Common myeloid progenitor, CD34-positive (primary cell): ENCODE data around the gene SIAH3.
A peak's percentile ranks its signal among the peaks of the same experiment; 100 is the strongest.

Experiments
- CTCF ChIA-PET: fragments of 350-600 bp; sonication (Branson Sonifier 250); formaldehyde crosslinking; loops from one replicate; lab custom pipeline; 2021; ENCODE audit warnings: antibody characterized with exemption; lab: Charles Lee
- POLR2A ChIA-PET: fragments of 350-600 bp; sonication (Branson Sonifier 250); formaldehyde crosslinking; loops from one replicate; lab custom pipeline; 2021; ENCODE audit warnings: antibody characterized with exemption; lab: Charles Lee
- DNase-seq, 3 donors: peaks; one replicate each; pipeline versions ENCODE4 v3.0.0 to v3.0.0-alpha.2; 2013
- H3K27ac ChIP-seq, 2 experiments: 1 replicate in 1 of 2; 2 replicates in 1 of 2; pipeline ENCODE4 v1.7.0; 2013; ENCODE audit warnings: inconsistent platforms in 2 of 2, low read length in 2 of 2, mild to moderate bottlenecking in 2 of 2, low read depth in 1 of 2, moderate library complexity in 1 of 2; ENCODE audit not compliant: severe bottlenecking in 2 of 2, insufficient read depth in 1 of 2, poor library complexity in 1 of 2
- H3K27me3 ChIP-seq, 5 experiments: replicated peaks in 2 of 5; 1 replicate in 3 of 5; 2 replicates in 2 of 5; pipeline versions ENCODE4 v1.6.1 to v1.7.0; 2013; ENCODE audit warnings: low read length in 4 of 5, mild to moderate bottlenecking in 2 of 5, moderate library complexity in 2 of 5, inconsistent platforms in 1 of 5; ENCODE audit not compliant: insufficient read depth in 5 of 5, control insufficient read depth in 4 of 5
- H3K36me3 ChIP-seq, 4 experiments: 1 replicate in 2 of 4; 2 replicates in 2 of 4; pipeline versions ENCODE4 v1.6.1 to v1.7.0; 2013; ENCODE audit warnings: low read length in 3 of 4, control low read depth in 1 of 4, mild to moderate bottlenecking in 1 of 4; ENCODE audit not compliant: control insufficient read depth in 4 of 4, insufficient read depth in 4 of 4
- H3K4me1 ChIP-seq, 4 experiments: 1 replicate in 3 of 4; 2 replicates in 1 of 4; pipeline versions ENCODE4 v1.6.1 to v1.7.1; 2013; ENCODE audit warnings: low read length in 3 of 4, mild to moderate bottlenecking in 3 of 4, control low read depth in 1 of 4, inconsistent platforms in 1 of 4, moderate library complexity in 1 of 4; ENCODE audit not compliant: control insufficient read depth in 4 of 4, insufficient read depth in 4 of 4; ENCODE audit errors: control extremely low read depth in 1 of 4
- H3K4me3 ChIP-seq, 7 experiments: 1 replicate in 4 of 7; 2 replicates in 3 of 7; pipeline versions ENCODE4 v1.5.1 to v1.7.0; 2013; ENCODE audit warnings: mild to moderate bottlenecking in 7 of 7, low read length in 6 of 7, moderate library complexity in 6 of 7, inconsistent platforms in 2 of 7, low read depth in 2 of 7, control low read depth in 1 of 7; ENCODE audit not compliant: insufficient read depth in 4 of 7, control insufficient read depth in 1 of 7; ENCODE audit errors: extremely low read depth in 1 of 7
- H3K9me3 ChIP-seq, 5 experiments: 1 replicate in 4 of 5; 2 replicates in 1 of 5; pipeline versions ENCODE4 v1.6.1 to v1.7.1; 2013; ENCODE audit warnings: low read length in 4 of 5, mild to moderate bottlenecking in 2 of 5, inconsistent platforms in 1 of 5, low read depth in 1 of 5, moderate library complexity in 1 of 5; ENCODE audit not compliant: control insufficient read depth in 4 of 5, insufficient read depth in 2 of 5; ENCODE audit errors: control extremely low read depth in 1 of 5
- WGBS: methylation state at CpG from one replicate; pipeline ENCODE4 v1.1.5; 2013; ENCODE audit not compliant: insufficient coverage; 5-methylcytosine and 5-hydroxymethylcytosine counted together

Gene SIAH3

GRCh38 chr13:45816427-45816826 is 35.1 kb downstream of the SIAH3 start:
- POLR2A ChIA-PET = no interaction called here
- Histone ChIP-seq H3K4me1 (no peaks in the 10 kb centered on the region), H3K27ac (no peak overlapping the region), H3K36me3 (no peaks in the 10 kb centered on the region), H3K27me3 (peaks cover 0 to 2% (median 0%) of the 10 kb centered on the region in 5 experiments), H3K9me3 (no peaks in the 10 kb centered on the region), H3K4me3 (no peak overlapping the region)
- no peak for DNase-seq
- WGBS = 83% methylated on average over 5 of the region's 6 CpGs
- CTCF ChIA-PET = interaction anchor here (1.5 to 2.2 kb wide), 4 partner anchors 10 to 63 kb away, joined by 4 to 5 read pairs (median 4); no protein-coding TSS in a partner anchor

- ChIA-PET POLR2A (no interaction called here), CTCF (interaction anchor here (1.0 to 1.1 kb wide), 2 partner anchors 10 to 80 kb away, joined by 3 to 4 read pairs; no protein-coding TSS in a partner anchor)
- H3K4me3 ChIP-seq = no peak overlapping the region
Measured at GRCh38 chr13:45812695-45813372, 38.7 kb downstream of the SIAH3 start.

DNA sequence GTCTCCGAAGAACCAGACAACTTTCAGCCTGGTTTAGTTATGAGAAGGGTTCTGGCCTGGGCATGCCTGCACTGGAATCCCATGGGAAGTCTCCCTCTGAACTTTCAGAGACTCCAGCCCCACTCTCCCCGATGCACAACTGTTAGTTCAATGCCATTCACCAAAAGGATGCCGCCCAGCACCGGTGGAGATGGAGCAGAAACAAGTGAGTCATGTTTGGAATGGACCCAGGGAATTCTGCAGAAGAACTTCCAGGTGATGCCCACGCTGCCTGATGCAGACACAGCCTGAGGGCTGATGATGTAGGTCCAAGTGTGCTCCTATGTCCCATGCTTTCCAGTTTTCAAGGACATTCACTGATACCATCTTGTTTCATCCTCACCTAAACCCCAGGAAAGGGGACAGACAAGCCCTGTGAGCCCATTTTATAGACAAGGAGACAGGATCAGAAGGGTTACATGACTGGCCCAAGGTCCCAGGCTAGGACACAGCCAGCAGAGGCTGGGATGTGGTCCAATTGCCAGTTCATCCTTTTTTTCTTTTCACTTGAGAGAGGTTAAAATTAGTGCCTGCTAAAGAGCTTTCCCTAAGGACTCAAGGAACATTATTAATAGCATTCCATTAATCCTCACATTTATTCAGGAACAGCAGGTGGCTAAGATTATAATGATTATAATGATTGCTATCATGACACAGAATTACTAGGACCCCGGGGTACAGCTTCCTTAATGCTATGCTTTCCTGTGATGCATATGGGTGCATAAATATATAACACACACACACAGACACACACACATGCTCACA is 39.5 kb downstream of the SIAH3 start:
- no peak overlapping the region for H3K4me3 ChIP-seq
- H3K27ac ChIP-seq = no peak overlapping the region
- ChIA-PET CTCF (interaction anchor here (0.7 to 1.1 kb wide), 3 partner anchors 11 to 79 kb away, joined by 3 to 4 read pairs (median 3); no protein-coding TSS in a partner anchor), POLR2A (no interaction called here)
- peaks cover 0 to 3% (median 2%) of the 10 kb centered on the region in 4 experiments for H3K4me1 ChIP-seq
- peaks cover 0 to 2% (median 0%) of the 10 kb centered on the region in 5 experiments for H3K27me3 ChIP-seq
- no peaks in the 10 kb centered on the region for H3K36me3 ChIP-seq
- H3K9me3 ChIP-seq = no peaks in the 10 kb centered on the region
- DNase-seq = no peak
- 100% methylated on average over 4 of the region's 6 CpGs for WGBS

More at GRCh38 chr13:45812695-45813372, 38.7 kb downstream of the SIAH3 start:
- peaks cover 0 to 2% (median 0%) of the 10 kb centered on the region in 5 experiments for H3K27me3 ChIP-seq
- H3K36me3 ChIP-seq = no peaks in the 10 kb centered on the region
- 94% methylated on average over 5 of the region's 6 CpGs for WGBS
- H3K27ac ChIP-seq = no peak overlapping the region
- DNase-seq = no peak
- H3K9me3 ChIP-seq = no peaks in the 10 kb centered on the region
- H3K4me1 ChIP-seq = peaks cover 0 to 3% (median 2%) of the 10 kb centered on the region in 4 experiments

DNA sequence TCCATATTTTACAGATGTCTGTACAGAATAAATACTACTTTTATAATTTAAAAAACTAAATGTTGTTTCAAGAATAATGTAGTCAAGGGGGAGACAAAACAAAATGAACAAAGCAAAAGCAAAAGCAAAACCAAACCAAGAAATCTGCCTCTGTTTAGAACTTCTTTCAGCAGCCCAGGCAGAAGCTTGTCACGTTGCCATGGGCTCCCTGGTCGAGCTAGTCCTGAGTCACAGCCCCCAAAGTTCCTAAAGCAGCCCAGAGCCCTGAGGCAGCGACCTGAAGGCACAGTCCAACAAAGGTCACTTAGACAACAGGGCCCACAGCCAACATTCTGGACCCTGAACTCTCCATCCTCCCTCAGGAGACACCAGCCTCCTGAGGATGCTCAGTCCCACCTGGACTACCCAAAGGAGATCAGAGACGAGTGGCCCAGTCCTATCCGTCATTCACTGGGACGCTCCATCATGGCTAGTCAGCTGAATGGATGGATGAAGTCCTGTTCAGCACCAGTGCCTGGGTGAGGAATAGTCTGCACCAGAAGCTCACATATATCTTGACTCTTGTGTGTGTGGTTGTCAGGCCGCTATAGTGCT is 41.7 kb downstream of the SIAH3 start:
- 48% methylated on average over 6 of the region's 7 CpGs for whole genome bisulfite sequencing
- Histone ChIP-seq H3K27me3 (peaks cover 0 to 2% (median 0%) of the 10 kb centered on the region in 5 experiments), H3K36me3 (no peaks in the 10 kb centered on the region), H3K9me3 (no peaks in the 10 kb centered on the region), H3K4me3 (peak overlapping the region in 1 of 7 experiments; percentile 40), H3K27ac (no peak overlapping the region), H3K4me1 (peaks cover 0 to 3% (median 2%) of the 10 kb centered on the region in 4 experiments)
- DNase-seq = peak; percentile 9 to 64 (median 62)
- ChIA-PET CTCF (interaction anchor here (0.9 to 1.2 kb wide), 2 partner anchors 14 to 70 kb away, joined by 3 read pairs; no protein-coding TSS in a partner anchor), POLR2A (no interaction called here)

GRCh38 chr13:45808925-45809324 is 42.6 kb downstream of the SIAH3 start:
- Histone ChIP-seq H3K36me3 (no peaks in the 10 kb centered on the region), H3K9me3 (no peaks in the 10 kb centered on the region), H3K27ac (no peak overlapping the region), H3K27me3 (peaks cover 0 to 2% (median 0%) of the 10 kb centered on the region in 5 experiments), H3K4me1 (peaks cover 0 to 3% (median 2%) of the 10 kb centered on the region in 4 experiments), H3K4me3 (no peak overlapping the region)
- WGBS = 98% methylated on average over 5 of the region's 6 CpGs
- DNase-seq = no peak
- ChIA-PET POLR2A (no interaction called here), CTCF (interaction anchor here (0.9 to 1.2 kb wide), 2 partner anchors 13 to 71 kb away, joined by 3 read pairs; no protein-coding TSS in a partner anchor)

DNA sequence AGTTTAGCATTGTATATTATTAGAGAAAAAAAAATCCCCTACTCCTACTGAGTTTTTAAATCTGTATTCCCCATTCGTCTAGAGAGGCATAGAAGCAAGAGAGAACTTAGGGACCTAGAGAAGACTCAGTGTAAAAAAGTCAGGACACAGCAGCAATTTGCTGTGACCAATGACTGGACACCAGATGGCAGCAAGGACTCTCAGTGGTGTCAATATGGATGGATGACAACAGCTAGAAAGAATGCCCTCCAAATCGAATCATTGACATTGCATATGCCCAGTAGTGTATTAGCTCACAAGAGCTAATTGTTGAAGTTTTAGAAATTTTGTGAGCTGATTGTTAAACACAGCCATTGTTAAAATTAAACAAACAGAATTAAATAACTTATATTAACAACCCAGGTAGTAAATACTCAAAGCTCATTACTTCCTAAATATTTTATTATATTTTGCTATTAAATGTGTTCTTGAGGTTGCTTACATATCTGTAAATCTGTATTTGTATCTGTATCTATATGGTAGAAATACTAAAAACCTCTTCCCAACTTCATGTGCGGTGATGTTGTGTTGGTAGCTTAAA is 43.9 kb downstream of the SIAH3 start:
- 100% methylated on average over 1 of the region's 3 CpGs for WGBS
- CTCF ChIA-PET = interaction anchor here (0.6 to 2.3 kb wide), 15 partner anchors 9 to 513 kb away, joined by 3 to 9 read pairs (median 4); no protein-coding TSS in a partner anchor
- peaks cover 0 to 3% (median 2%) of the 10 kb centered on the region in 4 experiments for H3K4me1 ChIP-seq
- no peaks in the 10 kb centered on the region for H3K36me3 ChIP-seq
- H3K9me3 ChIP-seq = no peaks in the 10 kb centered on the region
- POLR2A ChIA-PET = no interaction called here
- H3K4me3 ChIP-seq = no peak overlapping the region
- peak; percentile 49 to 60 (median 50) for DNase-seq
- H3K27me3 ChIP-seq = no peaks in the 10 kb centered on the region
- no peak overlapping the region for H3K27ac ChIP-seq
